K562 (cell line): Measurements from ENCODE around the gene MYO9A. TPM values are rescaled to one million over a fixed set of nuclear protein-coding genes. Genes with fewer than 3 reads are reported as not detected.

Experiments used
- ATAC-seq: fragments of 200-7000 bp; cut with Tn5 transposase; 3 replicates; pipeline ENCODE4 v1.9.1; 2020; ENCODE audit warnings: moderate library complexity
- BruUV-seq: library from RNA; stranded (reverse); fragments of 400-500 nt; replicated peaks from 2 replicates; lab custom pipeline; 2021; lab: Mats Ljungman, UMichigan
- CTCF ChIA-PET: fragments of 300-600 bp; formaldehyde crosslinking; extraction: SDS; loops from one replicate; lab custom pipeline; 2021; ENCODE audit warnings: low intra/inter-chr PET ratio; lab: Yijun Ruan, JAX
- POLR2A ChIA-PET: fragments of 300-600, 350-650 bp; sonication (Branson Sonifier 250); formaldehyde crosslinking; extraction: SDS; loops from one replicate; lab custom pipeline; 2021; ENCODE audit warnings: antibody characterized with exemption, inconsistent platforms; lab: Yijun Ruan, JAX
- DNase-seq, 4 experiments: peaks; one replicate each; pipeline versions ENCODE4 v3.0.0 to v3.0.0-alpha.2; 2011 to 2018; ENCODE audit warnings: low spot score in 3 of 4, mixed read lengths in 3 of 4; ENCODE audit errors: extremely low read depth in 1 of 4
- FAIRE-seq: peaks from 2 replicates; lab custom pipeline; 2011; peaks lifted over from hg19 to GRCh38; lab: Jason Lieb, UNC
- H2AFZ ChIP-seq: 2 replicates; pipeline ENCODE4 v1.6.0; 2011; ENCODE audit warnings: low read depth, low read length, control low read depth, inconsistent platforms
- H3K27ac ChIP-seq: fragments of 200-600 bp; 3 replicates; pipeline ENCODE4 v1.8.0; 2011; ENCODE audit warnings: low read depth, mild to moderate bottlenecking, control low read depth, inconsistent platforms, low read length, moderate library complexity, mixed read lengths; ENCODE audit errors: extremely low read depth
- H3K27me3 ChIP-seq, 2 experiments: fragments of 300-600 bp in 1 of 2; 2 replicates in 1 of 2; 3 replicates in 1 of 2; pipeline versions ENCODE4 v1.6.0 to v1.8.0; 2011; ENCODE audit warnings: inconsistent platforms in 2 of 2, low read length in 2 of 2, mild to moderate bottlenecking in 1 of 2, mixed read lengths in 1 of 2, moderate library complexity in 1 of 2; ENCODE audit not compliant: control insufficient read depth in 2 of 2, insufficient read depth in 2 of 2
- H3K36me3 ChIP-seq: fragments of 300-600 bp; 3 replicates; pipeline ENCODE4 v1.8.0; 2011; ENCODE audit warnings: mild to moderate bottlenecking, low read length, inconsistent platforms; ENCODE audit not compliant: control insufficient read depth, insufficient read depth
- H3K4me1 ChIP-seq, 2 experiments: fragments of 200-600 bp in 1 of 2; replicated peaks in 1 of 2; 2 replicates in 1 of 2; 3 replicates in 1 of 2; pipeline versions ENCODE4 v1.5.1 to v1.8.0; 2011; ENCODE audit warnings: inconsistent platforms in 2 of 2, low read length in 2 of 2, mild to moderate bottlenecking in 1 of 2, mixed read lengths in 1 of 2, moderate library complexity in 1 of 2; ENCODE audit not compliant: control insufficient read depth in 2 of 2, insufficient read depth in 2 of 2
- H3K4me2 ChIP-seq: 2 replicates; pipeline ENCODE4 v1.6.1; 2011; ENCODE audit warnings: low read length, control low read depth, inconsistent platforms, mixed read lengths; ENCODE audit not compliant: insufficient read depth
- H3K4me3 ChIP-seq: fragments of 200-600 bp; sonication (generic), shearing (Covaris generic); 2 replicates; pipeline ENCODE4 v1.5.1; 2016; ENCODE audit warnings: control low read depth, inconsistent platforms
- H3K79me2 ChIP-seq: fragments of 200-600 bp; 3 replicates; pipeline ENCODE4 v1.8.0; 2011; ENCODE audit warnings: low read length, inconsistent platforms; ENCODE audit not compliant: control insufficient read depth, insufficient read depth
- H3K9ac ChIP-seq, 2 experiments: 2 replicates each; pipeline versions ENCODE4 v1.6.0 to v1.6.1; 2011; ENCODE audit warnings: low read depth in 2 of 2, low read length in 2 of 2, control low read depth in 1 of 2, inconsistent platforms in 1 of 2, mild to moderate bottlenecking in 1 of 2, mixed read lengths in 1 of 2; ENCODE audit not compliant: insufficient read depth in 1 of 2
- H3K9me1 ChIP-seq: one replicate; pipeline ENCODE4 v1.6.0; 2011; ENCODE audit warnings: inconsistent platforms, mild to moderate bottlenecking, low read length, moderate library complexity; ENCODE audit not compliant: control insufficient read depth, insufficient read depth
- H3K9me3 ChIP-seq: replicated peaks from 2 replicates; pipeline ENCODE4 v1.5.1; 2011; ENCODE audit warnings: low read depth, low read length, inconsistent platforms; ENCODE audit not compliant: control insufficient read depth, insufficient read depth
- H4K20me1 ChIP-seq: replicated peaks from 2 replicates; pipeline ENCODE4 v1.6.1; 2011; ENCODE audit warnings: low read length, inconsistent platforms, mixed read lengths; ENCODE audit not compliant: control insufficient read depth, insufficient read depth
- ATF2 ChIP-seq: sonication (generic); formaldehyde crosslinking; IDR thresholded peaks from 2 replicates; pipeline ENCODE4 v1.8.1; 2022; ENCODE audit warnings: missing genetic modification reagents
- BRD9 ChIP-seq: fragments of 450-650 bp; IDR thresholded peaks from 2 replicates; pipeline ENCODE4 v1.6.1; 2018; ENCODE audit warnings: low read depth; ENCODE audit not compliant: partially characterized antibody
- CBX5 ChIP-seq: IDR thresholded peaks from 2 replicates; pipeline ENCODE4 v1.6.1; 2014; ENCODE audit warnings: low read depth, borderline replicate concordance
- ELK3 ChIP-seq: fragments of 450-650 bp; formaldehyde crosslinking; IDR thresholded peaks from 2 replicates; pipeline ENCODE4 v1.4.0; 2020; ENCODE audit warnings: mild to moderate bottlenecking
- FOXA1 ChIP-seq: fragments of 450-650 bp; IDR thresholded peaks from 2 replicates; pipeline ENCODE4 v1.6.1; 2016; ENCODE audit warnings: mild to moderate bottlenecking, borderline replicate concordance
- HNRNPL ChIP-seq: fragments of 200-400 bp; formaldehyde crosslinking; IDR thresholded peaks from 2 replicates; pipeline ENCODE4 v1.6.1; 2017; ENCODE audit warnings: low read depth, mild to moderate bottlenecking, low read length
- PKNOX1 ChIP-seq: fragments of 450-650 bp; IDR thresholded peaks from 2 replicates; pipeline ENCODE4 v1.6.1; 2016
- PML ChIP-seq: IDR thresholded peaks from 2 replicates; pipeline ENCODE4 v1.6.1; 2012; ENCODE audit warnings: low read length, inconsistent platforms
- PURB ChIP-seq: sonication (generic); formaldehyde crosslinking; IDR thresholded peaks from 2 replicates; pipeline ENCODE4 v1.9.0; 2021; ENCODE audit warnings: low read depth, mild to moderate bottlenecking, missing genetic modification reagents
- RCOR1 ChIP-seq, 2 experiments: IDR thresholded peaks; 2 replicates each; pipeline ENCODE4 v1.6.1; 2012; ENCODE audit warnings: low read depth in 2 of 2, low read length in 2 of 2, borderline replicate concordance in 1 of 2, improper control_type of control experiment in 1 of 2
- SIRT6 ChIP-seq: IDR thresholded peaks from one replicate; pipeline ENCODE4 v1.6.1; 2012; ENCODE audit warnings: low read depth, mild to moderate bottlenecking, control low read depth, inconsistent platforms, low read length, moderate library complexity
- SNIP1 ChIP-seq: fragments of 450-650 bp; IDR thresholded peaks from 2 replicates; pipeline ENCODE4 v1.7.1; 2017; ENCODE audit warnings: low read depth, mild to moderate bottlenecking
- SRF ChIP-seq, 2 experiments: fragments of 250-450, 450-650 bp in 1 of 2; sonication (Bioruptor Pico) in 1 of 2; sonication (generic) in 1 of 2; formaldehyde crosslinking; IDR thresholded peaks; 2 replicates each; pipeline versions ENCODE4 v1.5.0 to v1.5.1; 2020 to 2022; ENCODE audit warnings: mild to moderate bottlenecking in 1 of 2, missing genetic modification reagents in 1 of 2
- TCF7L2 ChIP-seq: fragments of 150-350 bp; IDR thresholded peaks from 2 replicates; pipeline ENCODE4 v1.6.1; 2016; ENCODE audit warnings: low read depth, mild to moderate bottlenecking, low read length, moderate library complexity
- ZBTB11 ChIP-seq, 3 experiments: fragments of 200-800 bp in 1 of 3; fragments of 250-450 bp in 1 of 3; fragments of 450-650 bp in 1 of 3; sonication (Bioruptor Pico) in 1 of 3; sonication (Bioruptor generic) in 1 of 3; formaldehyde crosslinking in 1 of 3; IDR thresholded peaks; 2 replicates each; pipeline versions ENCODE4 v1.6.1 to v1.8.0; 2016 to 2022; ENCODE audit warnings: mild to moderate bottlenecking in 2 of 3, missing genetic modification characterization in 2 of 3, missing compliant biosample characterization in 1 of 3, moderate library complexity in 1 of 3
- ZNF184 ChIP-seq: sonication (generic); formaldehyde crosslinking; IDR thresholded peaks from 2 replicates; pipeline ENCODE4 v1.5.0; 2020; ENCODE audit warnings: missing genetic modification reagents
- ZNF766 ChIP-seq: fragments of 200-800 bp; sonication (Bioruptor generic); conservative IDR thresholded peaks from 2 replicates; pipeline ENCODE4 v1.6.1; 2016; ENCODE audit warnings: missing genetic modification characterization, missing compliant biosample characterization
- whole genome bisulfite sequencing: fragments of 100-300 bp; shearing (Covaris generic); methylation state at CpG from one replicate; pipeline ENCODE4 v1.1.6; 2016; ENCODE audit warnings: low coverage, mixed read lengths; ENCODE audit not compliant: insufficient coverage; ENCODE audit errors: missing lambda C conversion rate; 5-methylcytosine and 5-hydroxymethylcytosine counted together
- in situ Hi-C: fragments of 300-500 bp; cut with MboI; formaldehyde crosslinking; loops from 4 replicates; pipeline ENCODE4 v1.15.0; 2018; ENCODE audit warnings: inconsistent platforms, mixed read lengths
- intact Hi-C: fragments of 100-400 bp; cut with micrococcal nuclease; formaldehyde crosslinking; loops from 2 replicates; pipeline ENCODE4 v1.14.2; 2022
- polyA plus RNA-seq, 8 experiments: library from polyadenylated mRNA; depleted of rRNA in 4 of 8; stranded (reverse) in 5 of 8; unstranded in 3 of 8; fragments of >200 nt; fragmentation: Nextera tagmentation in 2 of 8; fragmentation: Illumina TruSeq in 1 of 8; extraction: Ambion mirVana in 2 of 8; extraction: Trizol in 1 of 8; gene quantifications; 2 replicates each; pipeline versions ENCODE4 v1.2.1 to v1.2.3, GENCODE V29; 2011 to 2014; ENCODE audit warnings: inconsistent platforms in 1 of 8, missing spikeins in 1 of 8
- total RNA-seq, 7 experiments: library from RNA; depleted of rRNA in 6 of 7; stranded (reverse); fragments of >200 nt in 6 of 7; fragmentation: Illumina TruSeq in 2 of 7; extraction: Trizol in 2 of 7; gene quantifications; 2 replicates each; pipeline versions ENCODE4 v1.2.1 to v1.2.3, GENCODE V29; 2011 to 2021; ENCODE audit warnings: low replicate concordance in 1 of 7

The MYO9A gene
- total and polyA plus RNA-seq, 9 of the 15 experiments (the other 6 are each of a cell fraction or from before 2014, with no cell fraction given): 1.9 to 15.4 (median 5.8) TPM

GRCh38 chr15:72077950-72078349, 40.0 kb downstream of the MYO9A start:
- 0% methylated on average over 1 of the region's 1 CpG for WGBS
- Histone ChIP-seq H3K79me2 (no peaks in the 10 kb centered on the region), H3K27me3 (no peaks in the 10 kb centered on the region; a peak in 1 of 5 replicates), H3K9me3 (0 out of 2 replicates have a peak, but pooled peaks cover 3% of the 10 kb centered on the region), H3K27ac (no peak overlapping the region), H3K4me3 (no peak overlapping the region), H3K4me2 (no peak overlapping the region), H3K36me3 (no peaks in the 10 kb centered on the region), H3K9ac (no peak overlapping the region), H3K9me1 (no peaks in the 10 kb centered on the region), H4K20me1 (no peaks in the 10 kb centered on the region), H3K4me1 (no peaks in the 10 kb centered on the region), H2AFZ (no peak overlapping the region)
- no TSS peak for BruUV-seq
- in situ Hi-C loops (no loop called here), intact Hi-C loops (no loop called here)
- CTCF ChIA-PET: no interaction called here
- ATAC-seq (no peak), FAIRE-seq (no peak), DNase-seq (no peak)
- POLR2A ChIA-PET: interaction anchor here (1.2 kb wide), 1 partner anchor 12 kb away, joined by 3 read pairs; no protein-coding TSS in a partner anchor
- TF ChIP-seq PKNOX1 (no peak), SRF (CRISPR knock-in tag; IDR thresholded peaks at IDR 0.05) (no peak), HNRNPL (no peak), ELK3 (CRISPR knock-in tag) (no peak), ZBTB11 (CRISPR knock-in tag; IDR thresholded peaks at IDR 0.05) (no peak), SIRT6 (no peak), ZNF184 (CRISPR knock-in tag) (no peak), PURB (CRISPR knock-in tag) (no peak), PML (no peak), RCOR1 (IDR thresholded peaks at IDR 0.05; ENCODE audit: borderline replicate concordance in 1 of 2, low read depth in 2 of 2, low read length in 2 of 2) (no peak), CBX5 (no peak), TCF7L2 (no peak), SNIP1 (no peak), ATF2 (CRISPR knock-in tag) (no peak), FOXA1 (no peak), ZNF766 (CRISPR knock-in tag) (no peak), BRD9 (no peak)
